HL-60 (cell line): Measurements from ENCODE around the gene TICAM1.

ENCODE experiments used
- DNase-seq, 2 experiments: peaks; one replicate each; pipeline ENCODE4 v3.0.0-alpha.2; 2010 to 2020; ENCODE audit warnings: low read depth in 1 of 2, low spot score in 1 of 2
- H3K27ac ChIP-seq: fragments of 250-450 bp; sonication (Bioruptor Pico); replicated peaks from 2 replicates; pipeline ENCODE4 v1.5.1; 2020; ENCODE audit warnings: mild to moderate bottlenecking, moderate library complexity
- H3K27me3 ChIP-seq: fragments of 250-450 bp; sonication (Bioruptor Pico); 2 replicates; pipeline ENCODE4 v1.5.1; 2021; ENCODE audit warnings: mild to moderate bottlenecking, moderate library complexity; ENCODE audit not compliant: insufficient read depth, poor library complexity, severe bottlenecking
- H3K4me3 ChIP-seq: replicated peaks from 2 replicates; pipeline ENCODE4 v1.5.1; 2011; ENCODE audit warnings: mild to moderate bottlenecking, control low read depth, low read length; ENCODE audit not compliant: insufficient read depth
- CTCF ChIP-seq: IDR thresholded peaks from one replicate; pipeline ENCODE4 v1.5.1; 2011; ENCODE audit warnings: low read length, control low read depth, inconsistent platforms; ENCODE audit not compliant: insufficient read depth
- GABPA ChIP-seq: IDR thresholded peaks from 2 replicates; pipeline ENCODE4 v1.6.1; 2012; ENCODE audit warnings: low read depth
- POLR2AphosphoS5 ChIP-seq: IDR thresholded peaks from 2 replicates; pipeline ENCODE4 v1.6.1; 2012; ENCODE audit warnings: low read depth
- REST ChIP-seq: IDR thresholded peaks from 2 replicates; pipeline ENCODE4 v1.6.1; 2012; ENCODE audit warnings: low read depth; ENCODE audit not compliant: insufficient replicate concordance
- SPI1 ChIP-seq: IDR thresholded peaks from 2 replicates; pipeline ENCODE4 v1.6.1; 2012; ENCODE audit warnings: low read depth, mild to moderate bottlenecking, borderline replicate concordance

TICAM1 gene

GRCh38 chr19:4774136-4774535 is 57.4 kb downstream of the TICAM1 start:
- Histone ChIP-seq H3K27ac (no peak overlapping the region), H3K4me3 (no peak overlapping the region), H3K27me3 (no peaks in the 10 kb centered on the region)
- TF ChIP-seq SPI1 (no peak), POLR2AphosphoS5 (no peak), REST (no peak), CTCF (no peak), GABPA (no peak)
- no peak for DNase-seq

- Histone ChIP-seq H3K4me3 (no peak overlapping the region), H3K27me3 (no peaks in the 10 kb centered on the region), H3K27ac (no peak overlapping the region)
- no peak for DNase-seq
- no peak for TF ChIP-seq CTCF
- TF ChIP-seq POLR2AphosphoS5: no peak
- TF ChIP-seq SPI1: no peak
- TF ChIP-seq REST: no peak
- no peak for TF ChIP-seq GABPA
These were observed 58.4 kb downstream of the TICAM1 start for GRCh38 chr19:4773047-4773640.

GRCh38 chr19:4772566-4772965 is 58.9 kb downstream of the TICAM1 start:
- Histone ChIP-seq H3K27ac (no peak overlapping the region), H3K27me3 (no peaks in the 10 kb centered on the region), H3K4me3 (no peak overlapping the region)
- TF ChIP-seq SPI1: no peak
- no peak for TF ChIP-seq POLR2AphosphoS5
- TF ChIP-seq GABPA: no peak
- no peak for TF ChIP-seq REST
- TF ChIP-seq CTCF: no peak
- DNase-seq: no peak
